CD4-positive, alpha-beta T cell treated with Interleukin-15 for 1 hour (primary cell): Measurements from ENCODE around the gene SRSF1.
"Not testable (repeated sequence)": the region's sequence is repeated elsewhere in the genome, so short reads cannot be mapped to it uniquely, and the experiment has no call there.

ENCODE experiments used
- DNase-seq: peaks from one replicate; pipeline ENCODE4 v3.0.0-alpha.2; 2020

The SRSF1 gene

GRCh38 chr17:58006924-58007780, at the start of gene SRSF1:
Gene SRSF1 (minus strand): TSS chr17:58007246. CDS start chr17:58007137, 109 bp downstream.
- peak; percentile 97 for DNase-seq

GRCh38 chr17:58056476-58056875, 49.4 kb upstream of the SRSF1 start:
- DNase-seq, result no peak

DNA sequence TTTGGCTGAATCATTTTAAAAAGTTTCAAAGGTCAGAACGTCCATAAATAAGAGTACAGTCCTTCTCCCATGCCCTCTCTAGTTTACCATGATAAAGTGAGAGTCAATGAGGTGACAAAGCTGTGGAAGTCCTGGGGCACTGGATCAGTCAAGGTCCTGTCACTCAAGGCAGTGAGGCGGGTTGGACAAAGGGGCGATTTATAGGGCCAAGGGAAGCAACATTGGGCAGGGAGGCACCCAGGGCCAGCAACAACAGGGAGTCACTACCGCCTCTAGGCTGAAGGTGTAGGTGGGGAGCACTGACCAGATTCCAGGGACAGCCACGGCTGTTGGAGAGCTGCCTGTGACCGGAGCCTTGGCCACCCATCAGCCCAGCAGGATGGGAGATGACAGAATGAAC, 47.6 kb upstream of the SRSF1 start:
- no peak for DNase-seq

DNA sequence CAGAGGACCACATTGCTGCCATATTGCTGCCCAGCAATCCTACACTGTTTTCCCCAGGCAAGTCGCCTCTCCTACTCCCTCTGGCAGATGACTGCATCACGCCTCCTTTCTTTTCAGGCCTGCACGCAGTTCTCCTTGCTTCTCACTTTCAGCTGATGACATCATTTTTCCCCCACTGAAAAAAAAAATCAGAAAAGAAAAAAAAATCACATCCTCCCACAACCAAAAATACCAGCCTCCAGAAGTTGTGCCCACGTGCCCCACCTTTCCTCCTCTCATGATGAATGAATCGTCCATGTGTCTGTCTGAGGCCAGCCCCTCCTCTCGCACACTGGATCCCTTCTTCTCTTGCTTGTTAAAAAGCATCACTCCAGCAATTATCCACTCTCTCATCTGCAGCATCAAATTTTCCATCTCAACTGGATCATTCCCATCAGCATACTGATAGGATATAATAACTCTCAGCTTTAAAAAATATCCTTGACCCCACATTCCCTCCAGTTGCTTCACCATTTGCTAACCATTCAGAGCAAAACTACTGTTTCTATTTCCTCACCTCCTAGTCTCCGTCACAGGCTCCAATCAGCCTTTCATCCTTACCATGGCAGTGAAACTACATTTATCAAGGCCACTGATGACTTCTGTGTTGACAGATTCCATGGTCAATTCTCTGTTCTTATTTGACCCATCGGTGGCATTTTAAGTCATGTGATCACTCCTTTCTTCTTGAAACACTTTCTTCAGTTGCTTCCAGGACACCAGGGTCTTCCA, 46.1 kb upstream of the SRSF1 start:
- no peak for DNase-seq

- DNase-seq, result no peak
Measured at GRCh38 chr17:58052407-58052806, 45.4 kb upstream of the SRSF1 start.

DNA sequence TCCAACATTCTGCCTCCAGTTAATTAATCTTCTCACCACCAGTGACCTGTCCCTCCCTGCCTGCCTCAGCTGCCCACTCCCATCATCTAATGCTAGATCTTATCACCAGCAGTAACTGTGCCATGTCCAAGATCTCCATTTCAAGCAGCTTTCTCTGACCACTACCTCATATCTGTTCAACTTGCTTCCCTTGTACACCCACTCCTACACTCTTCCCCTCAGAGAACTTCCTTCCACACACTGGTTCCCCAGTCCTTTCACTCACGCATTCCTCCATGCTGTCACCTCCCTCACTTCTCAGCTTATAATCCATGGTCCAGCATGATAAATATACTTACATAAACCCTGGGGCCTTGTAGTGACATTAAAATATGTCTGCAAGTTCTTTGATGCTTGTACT, 44.4 kb upstream of the SRSF1 start:
- DNase-seq, result no peak

GRCh38 chr17:58050966-58051365, 43.9 kb upstream of the SRSF1 start:
- no peak for DNase-seq

DNA sequence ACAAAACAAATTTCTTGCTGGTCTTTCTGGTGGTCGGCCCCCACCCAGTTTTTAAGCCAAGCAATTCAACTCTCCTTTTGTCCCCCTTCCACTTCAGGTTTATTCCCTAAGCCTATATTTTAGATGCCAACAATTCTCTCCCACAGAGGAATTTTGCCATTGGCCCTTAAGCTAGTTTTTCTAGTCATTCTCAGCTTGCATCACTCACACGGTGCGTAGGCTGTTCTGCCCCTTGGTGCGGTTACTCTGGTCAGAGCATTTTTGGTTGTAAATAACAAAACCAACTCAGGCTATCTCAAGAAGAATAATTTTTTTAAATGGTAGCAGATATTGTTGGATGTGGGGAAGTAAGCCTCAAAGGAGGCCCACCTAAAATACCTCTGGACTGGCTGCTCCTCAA, 42.5 kb upstream of the SRSF1 start:
- no peak for DNase-seq

GRCh38 chr17:58047376-58048150, 40.5 kb upstream of the SRSF1 start:
- no peak for DNase-seq

DNA sequence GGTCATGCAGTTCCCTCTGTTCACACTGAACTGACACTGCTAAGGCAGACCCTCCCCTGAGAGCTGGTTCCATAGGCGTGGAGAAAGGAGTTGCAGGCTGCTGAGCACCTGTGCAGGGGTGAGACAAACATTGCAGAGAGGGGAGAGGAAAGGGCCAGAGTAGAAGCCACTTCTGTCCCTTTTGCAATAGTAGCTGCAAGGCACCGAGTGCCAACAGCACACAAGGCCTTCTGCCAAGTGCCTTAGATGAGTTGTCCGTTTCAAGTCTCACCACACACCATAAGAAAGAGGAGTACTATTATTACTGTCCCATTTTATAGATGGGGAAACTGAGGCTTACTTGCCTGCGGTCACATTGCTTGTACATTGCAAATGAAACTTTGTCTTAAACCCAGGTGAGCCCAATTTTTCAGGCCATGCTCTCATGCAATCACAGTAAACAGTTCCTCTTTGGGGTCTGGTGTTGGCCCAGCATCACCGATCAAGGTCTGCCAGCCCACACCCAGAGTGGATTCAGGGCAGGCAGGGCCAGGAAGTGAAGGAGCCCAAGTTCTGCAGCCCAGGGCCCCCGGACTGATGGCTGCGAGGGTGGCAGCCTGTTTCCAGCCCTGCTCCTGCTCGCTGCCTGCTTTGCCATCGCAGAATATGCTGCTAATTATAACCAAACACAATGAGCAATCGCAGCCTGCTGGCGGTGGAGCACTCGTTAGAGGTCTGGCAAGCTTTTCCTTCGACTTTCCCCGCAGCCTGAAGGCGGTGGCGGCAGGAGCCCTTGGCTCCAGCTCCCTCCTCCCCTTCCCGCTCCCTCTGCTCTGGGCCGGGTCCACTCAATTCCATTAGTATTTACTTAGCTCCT, 39.4 kb upstream of the SRSF1 start:
- DNase-seq, result no peak

DNA sequence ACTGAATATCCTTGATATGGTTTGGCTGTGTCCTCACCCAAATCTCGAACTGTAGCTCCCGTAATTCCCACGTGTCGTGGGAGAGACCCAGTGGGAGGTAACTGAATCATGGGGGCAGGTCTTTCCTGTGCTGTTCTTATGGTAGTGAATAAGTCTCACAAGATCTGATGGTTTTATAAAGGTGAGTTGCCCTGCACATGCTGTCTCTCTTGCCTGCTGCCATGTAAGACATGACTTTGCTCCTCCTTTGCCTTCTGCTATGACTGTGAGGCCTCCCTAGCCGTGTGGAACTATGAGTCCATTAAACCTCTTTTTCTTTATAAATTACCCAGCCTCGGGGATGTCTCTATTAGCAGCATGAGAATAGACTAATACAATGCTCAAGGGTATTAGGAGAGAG, 37.2 kb upstream of the SRSF1 start:
- not testable (repeated sequence) for DNase-seq

GRCh38 chr17:58043221-58044181, 36.5 kb upstream of the SRSF1 start:
- no peak for DNase-seq

GRCh38 chr17:58041161-58041560, 34.1 kb upstream of the SRSF1 start:
- no peak for DNase-seq

DNA sequence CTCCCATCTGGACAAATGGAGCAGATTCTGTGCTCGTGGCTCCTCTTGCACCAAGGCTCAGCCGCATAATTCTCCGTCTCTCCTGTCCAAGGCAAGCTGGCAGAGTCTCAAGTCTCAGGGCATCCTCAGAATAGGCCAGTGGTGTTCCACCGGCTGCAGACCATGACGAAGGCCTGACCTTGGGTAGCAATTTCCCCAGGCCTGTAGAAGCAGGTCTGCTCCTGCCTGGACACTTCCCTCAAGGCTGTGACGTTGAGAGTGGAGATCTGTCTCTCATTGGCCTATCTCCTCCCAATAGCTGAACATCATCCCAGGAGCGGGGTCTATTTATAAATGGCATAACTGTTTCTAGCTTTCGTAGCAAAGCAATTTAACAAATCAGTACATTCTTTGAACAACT, 33.3 kb upstream of the SRSF1 start:
- DNase-seq, result no peak

DNA sequence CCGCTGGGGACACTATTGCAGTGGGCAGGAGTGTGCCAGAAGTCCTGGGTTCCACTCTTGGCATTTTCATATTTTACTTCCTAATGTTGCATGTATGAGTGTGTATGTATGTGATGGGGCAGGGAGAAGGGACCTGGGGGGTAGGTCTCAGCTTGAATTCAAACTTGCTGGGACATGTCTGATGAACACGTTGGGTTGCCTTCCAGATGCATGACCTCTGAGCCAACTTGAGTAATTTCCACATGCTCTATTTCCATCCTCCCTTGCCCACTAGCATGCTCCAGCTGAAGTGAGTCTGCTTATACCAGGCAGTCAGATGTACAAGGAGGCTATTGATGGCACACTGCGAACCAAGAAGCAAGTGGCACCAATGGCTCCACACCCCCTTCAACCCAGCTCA, 32.9 kb upstream of the SRSF1 start:
- no peak for DNase-seq

- no peak for DNase-seq
Measured at GRCh38 chr17:58032691-58033415, 25.8 kb upstream of the SRSF1 start.

DNA sequence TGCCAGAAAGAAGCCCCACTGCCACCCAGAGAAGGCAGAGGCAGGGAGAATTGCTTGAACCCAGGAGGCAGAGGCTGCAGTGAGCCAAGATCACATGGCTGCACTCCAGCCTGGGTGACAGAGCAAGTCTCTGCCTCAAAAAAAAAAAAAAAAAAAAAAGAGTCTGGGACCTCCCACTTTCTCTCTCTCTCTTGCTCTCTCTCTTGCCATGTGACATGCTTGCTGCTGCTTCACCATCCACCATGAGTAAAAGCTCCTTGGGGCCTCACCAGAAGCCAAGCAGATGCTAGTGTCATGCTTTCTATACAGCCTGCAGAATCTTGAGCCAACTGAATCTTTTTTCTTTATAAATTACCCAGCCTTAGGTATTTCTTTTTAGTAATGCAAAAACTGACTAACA, 21.5 kb upstream of the SRSF1 start:
- no peak for DNase-seq

- DNase-seq, result no peak
Measured at GRCh38 chr17:58020401-58020800, 13.4 kb upstream of the SRSF1 start.

DNA sequence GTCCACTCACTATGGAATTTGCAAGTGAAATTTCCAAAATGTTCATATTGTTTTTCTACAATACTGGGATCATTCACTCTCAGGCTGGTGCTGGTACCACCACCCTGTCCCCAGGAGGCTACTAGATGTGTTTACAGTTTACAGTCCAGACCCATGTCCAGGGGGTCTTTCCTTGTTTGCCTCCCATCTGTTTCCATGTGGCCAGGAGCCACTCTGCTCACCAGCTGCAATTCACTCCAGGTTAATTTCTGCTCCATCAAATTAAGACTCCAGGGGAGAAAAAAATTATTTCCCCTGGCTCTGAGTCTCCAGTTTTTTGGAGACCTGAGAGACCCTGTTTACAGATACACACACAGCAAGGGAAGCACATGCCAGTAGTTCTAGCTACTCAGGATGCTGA, 12.5 kb upstream of the SRSF1 start:
- DNase-seq, result no peak

GRCh38 chr17:58019039-58019438, 12.0 kb upstream of the SRSF1 start:
- no peak for DNase-seq
